ENCODE measurements around the gene HSD11B2.

Gene HSD11B2

DNA sequence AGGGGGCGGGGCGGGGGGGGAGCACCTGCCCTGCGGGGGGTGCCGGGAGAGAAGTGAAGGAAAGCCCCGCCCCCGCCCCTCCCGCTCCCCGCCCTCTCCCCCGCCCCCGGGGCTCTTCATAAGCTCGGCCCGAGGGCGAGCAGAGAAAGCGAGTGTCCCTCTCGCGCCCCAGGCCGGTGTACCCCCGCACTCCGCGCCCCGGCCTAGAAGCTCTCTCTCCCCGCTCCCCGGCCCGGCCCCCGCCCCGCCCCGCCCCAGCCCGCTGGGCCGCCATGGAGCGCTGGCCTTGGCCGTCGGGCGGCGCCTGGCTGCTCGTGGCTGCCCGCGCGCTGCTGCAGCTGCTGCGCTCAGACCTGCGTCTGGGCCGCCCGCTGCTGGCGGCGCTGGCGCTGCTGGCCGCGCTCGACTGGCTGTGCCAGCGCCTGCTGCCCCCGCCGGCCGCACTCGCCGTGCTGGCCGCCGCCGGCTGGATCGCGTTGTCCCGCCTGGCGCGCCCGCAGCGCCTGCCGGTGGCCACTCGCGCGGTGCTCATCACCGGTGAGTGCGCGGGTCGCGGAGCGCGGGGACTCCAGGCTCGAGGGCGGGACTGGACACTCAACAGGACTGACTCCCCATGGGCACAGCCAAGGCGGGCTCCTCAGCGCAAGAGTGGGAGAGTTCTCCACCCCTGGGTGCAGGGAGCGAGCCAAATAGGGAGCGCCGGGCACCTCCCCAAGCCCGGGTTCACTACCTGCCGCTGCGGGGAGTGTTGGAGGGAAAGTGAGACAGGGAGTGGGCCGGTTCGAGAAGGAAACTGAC lies at the start of gene HSD11B2:
HSD11B2 (plus strand) TSS at position 145 of the 798 bp plus-strand sequence; CDS start at position 273, 128 bp downstream.
- no peak for DNase-seq (ENCODE audit: low read depth in 2 of 2)

DNA sequence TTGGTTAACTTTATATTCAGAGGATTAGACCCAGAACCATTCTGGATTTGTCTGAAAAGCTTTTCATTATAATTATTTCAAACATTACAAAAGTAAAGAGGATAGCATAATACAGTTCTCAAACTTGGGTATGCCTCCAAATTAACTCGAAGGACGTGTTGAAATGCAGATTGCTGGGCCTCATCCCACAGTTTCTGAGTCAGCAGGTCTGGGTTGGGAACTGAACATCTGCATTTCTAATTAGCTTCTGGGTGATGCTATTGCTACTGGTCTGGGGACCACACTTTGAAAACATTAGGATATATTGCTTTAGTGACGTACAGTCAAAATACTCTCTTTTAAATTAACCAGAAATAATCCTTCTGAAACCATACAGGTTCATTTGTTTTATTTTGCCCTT lies 47.6 kb upstream of the HSD11B2 start:
- no peak for DNase-seq (ENCODE audit: low read depth in 2 of 2)

DNA sequence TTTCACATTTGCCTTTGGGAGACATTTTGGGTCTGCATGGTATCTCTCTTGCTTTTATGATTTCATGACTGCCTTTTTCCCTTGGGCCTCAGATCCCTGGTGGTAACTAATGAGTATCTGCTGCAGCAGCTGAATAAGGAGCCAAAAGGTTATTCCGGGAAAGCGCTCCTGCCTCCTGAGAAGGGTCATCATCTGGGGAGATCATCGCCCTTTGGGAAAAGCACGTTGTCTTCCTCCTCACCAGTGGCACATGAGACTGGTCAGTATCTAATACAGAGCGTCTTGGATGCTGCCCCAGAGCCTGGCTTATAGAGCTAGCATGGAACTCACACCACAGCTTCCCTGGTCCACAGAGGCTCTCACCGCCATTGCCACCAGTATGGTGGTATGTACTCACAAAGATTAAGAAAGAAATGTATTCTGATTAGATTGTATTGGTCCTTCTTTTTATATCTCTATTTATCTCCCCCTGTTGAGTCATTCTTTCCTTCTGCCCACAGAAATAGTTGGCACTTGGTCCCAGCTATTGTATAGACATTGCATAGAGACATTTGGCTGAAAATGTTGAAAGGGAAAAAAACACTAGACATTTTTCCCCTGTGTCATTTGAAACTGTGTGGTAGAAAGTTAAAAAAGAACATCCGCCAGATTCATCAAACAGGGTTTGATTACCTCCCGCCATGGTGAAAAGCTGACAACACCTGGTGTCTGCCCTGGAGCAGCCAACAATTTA lies 46.0 kb upstream of the HSD11B2 start:
- no peak for DNase-seq (ENCODE audit: low read depth in 2 of 2)

DNA sequence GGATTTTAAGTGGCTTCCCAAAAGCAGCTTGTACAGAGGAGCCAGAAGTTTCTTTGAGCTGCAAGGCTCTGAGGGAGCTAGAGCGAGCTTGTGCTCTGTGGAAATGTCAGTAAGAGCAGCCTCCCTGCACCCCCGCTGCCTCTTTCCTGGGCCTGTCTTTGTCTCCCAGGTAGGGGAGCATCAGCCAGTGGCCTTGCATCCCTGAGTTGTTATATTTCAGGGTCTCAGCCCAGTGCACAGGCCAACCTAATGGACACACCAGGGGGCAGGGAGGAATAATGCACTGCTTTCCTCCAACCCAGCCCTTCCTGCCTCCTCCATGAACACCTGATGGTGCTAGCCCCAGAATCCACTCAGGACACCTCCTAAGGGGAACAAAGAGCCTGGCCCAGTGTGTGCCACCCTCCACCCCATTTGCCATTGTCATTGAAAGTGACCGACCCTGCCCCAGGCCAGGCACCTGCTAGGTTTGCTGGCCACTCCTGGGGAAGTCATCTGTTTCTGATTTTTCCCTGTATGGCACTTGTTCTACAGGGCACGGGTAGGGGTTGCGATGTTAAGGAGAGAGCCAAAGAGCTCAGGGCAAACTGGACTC lies 44.0 kb upstream of the HSD11B2 start:
- no peak for DNase-seq (ENCODE audit: low read depth in 2 of 2)

DNA sequence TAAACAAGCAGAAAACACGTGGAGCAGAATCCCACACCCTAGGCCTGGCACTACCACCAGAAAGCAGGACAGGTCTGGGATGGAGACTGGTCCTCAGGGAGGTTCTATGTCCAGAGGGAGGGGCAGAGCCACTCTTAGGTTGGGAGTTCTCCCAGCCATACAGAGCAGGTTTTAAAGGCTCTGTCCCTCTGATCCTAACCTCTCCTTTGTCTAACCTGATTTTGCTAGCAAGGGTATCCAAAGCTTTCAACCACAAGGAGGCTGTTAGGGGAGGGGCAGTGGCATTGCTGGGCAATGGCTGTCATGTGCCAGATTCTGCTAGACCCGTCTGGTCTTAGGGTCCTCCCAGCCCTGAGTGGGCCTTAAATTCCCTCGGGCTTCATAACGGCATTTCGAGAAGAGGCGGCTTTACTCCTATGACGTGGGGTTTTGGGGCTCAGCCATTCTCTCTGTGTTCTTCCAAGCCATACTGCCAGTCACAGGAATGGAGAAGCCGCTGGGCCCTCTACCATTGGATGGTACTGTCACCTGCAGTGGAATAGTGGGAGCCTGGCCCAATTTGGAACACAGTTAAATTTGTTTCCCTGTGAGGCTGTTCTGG lies 43.3 kb upstream of the HSD11B2 start:
- DNase-seq (ENCODE audit: low read depth in 2 of 2): no peak

DNA sequence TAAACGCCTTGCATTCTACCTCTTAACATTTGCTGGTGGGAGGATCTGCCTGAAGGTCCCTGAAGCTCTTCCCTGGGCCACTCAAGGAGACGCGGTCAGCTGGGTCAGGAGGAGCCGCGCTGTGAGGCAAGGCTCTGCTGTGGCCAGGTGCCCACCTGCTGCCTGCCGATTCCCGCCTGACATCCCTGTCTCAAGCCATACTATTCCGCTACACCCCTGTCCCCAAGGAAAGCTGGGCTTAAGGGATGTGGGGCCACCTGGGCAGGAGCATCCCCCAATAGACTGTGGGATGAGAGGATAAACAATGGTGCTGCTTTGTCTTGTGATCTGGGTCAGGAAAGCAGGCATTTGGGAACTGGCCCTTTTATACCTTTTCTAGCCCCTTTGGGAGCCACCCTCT lies 42.7 kb upstream of the HSD11B2 start:
- DNase-seq (ENCODE audit: low read depth in 2 of 2): no peak

DNA sequence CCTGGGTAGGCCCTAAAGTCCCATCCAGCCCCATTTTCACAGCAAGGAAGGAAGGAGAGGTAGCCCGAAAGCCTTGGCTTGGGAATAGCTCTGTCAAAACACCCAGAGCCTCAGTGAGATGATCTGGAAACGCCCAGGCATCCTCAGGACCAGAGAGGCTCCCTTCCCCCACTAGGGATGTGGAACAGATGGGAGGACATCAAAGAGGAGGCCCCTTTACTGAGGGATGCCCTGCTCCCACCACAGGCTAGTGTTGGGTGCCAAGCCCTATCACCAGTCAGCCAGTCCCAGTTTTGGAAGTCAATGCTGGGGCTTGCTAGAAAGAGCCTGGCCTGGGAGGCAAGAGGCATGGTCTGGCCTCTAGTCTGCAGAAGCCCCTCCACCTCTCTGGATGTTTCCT lies 42.3 kb upstream of the HSD11B2 start:
- DNase-seq (ENCODE audit: low read depth in 2 of 2): no peak

DNA sequence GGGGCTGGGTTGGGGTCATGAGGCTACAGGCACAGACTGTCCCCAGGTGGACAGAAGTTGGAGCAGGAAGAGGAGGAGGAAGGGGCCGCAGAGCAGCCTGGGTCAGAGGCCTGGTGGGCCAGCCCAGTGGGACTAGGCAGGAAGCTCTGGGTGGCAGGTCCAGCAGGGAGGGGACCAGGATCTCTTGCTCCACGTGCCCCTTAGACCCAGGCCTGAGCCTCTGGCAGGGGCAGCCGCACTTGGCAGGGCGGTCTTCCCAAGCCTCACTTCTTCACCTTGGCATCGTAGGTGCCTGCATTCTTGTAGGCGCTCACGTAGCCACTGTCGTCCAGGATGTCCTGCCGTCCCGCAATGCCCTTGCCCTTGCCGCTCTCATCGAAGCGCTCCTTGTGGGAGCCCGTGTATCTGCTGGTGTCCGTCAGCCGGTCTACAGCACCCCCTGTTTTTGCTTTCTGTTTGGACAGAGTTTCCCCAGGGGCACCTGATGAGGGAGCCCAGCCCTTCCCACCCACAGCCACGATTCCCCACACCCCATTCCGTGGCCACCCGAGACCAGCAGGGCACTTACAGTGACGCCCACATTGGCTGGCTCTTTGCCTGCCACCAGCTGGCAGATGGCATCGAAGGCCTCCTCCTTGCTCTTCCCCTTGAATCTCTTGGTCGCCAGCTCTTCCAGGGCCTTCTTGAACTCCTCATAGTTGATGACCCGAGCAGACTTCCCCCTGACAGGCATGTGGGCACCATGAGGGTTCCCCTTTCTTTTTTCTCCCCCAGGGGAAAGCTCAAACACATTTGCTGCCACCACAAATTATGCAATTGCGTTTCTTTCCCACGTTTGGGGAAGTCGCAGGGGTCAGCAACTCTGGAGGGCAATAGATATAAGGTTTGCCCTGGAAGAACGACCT lies 40.8 kb upstream of the HSD11B2 start:
- DNase-seq (ENCODE audit: low read depth in 2 of 2): no peak

DNA sequence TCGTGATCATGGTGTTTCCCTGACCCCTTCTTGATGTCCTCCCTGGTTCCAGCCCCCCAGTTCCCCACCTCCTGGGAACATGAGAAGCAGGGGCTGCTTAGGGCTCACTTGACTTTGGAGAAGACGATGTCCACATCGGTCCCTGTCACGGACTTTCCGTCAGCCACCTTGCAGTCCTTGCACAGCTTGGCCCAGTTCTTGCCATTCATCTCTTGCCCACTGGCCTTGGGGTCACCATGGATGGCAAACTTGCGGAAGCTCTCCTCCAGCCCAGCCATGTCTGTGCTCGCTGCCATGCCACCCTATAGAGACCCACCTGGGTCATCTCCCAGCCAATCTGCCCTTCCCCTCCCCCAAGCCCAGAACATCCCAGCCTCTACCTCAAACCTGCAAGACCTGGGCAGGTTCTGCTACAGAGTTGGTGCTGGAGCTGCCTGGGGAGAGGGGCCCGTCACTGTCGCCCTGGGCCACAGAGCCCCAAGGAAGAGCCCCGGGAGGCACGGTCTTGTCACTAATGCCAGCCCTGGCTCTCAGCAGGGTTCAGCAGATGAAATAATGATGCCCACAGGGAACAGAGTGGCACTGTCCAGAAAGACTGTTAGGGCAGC lies 40.0 kb upstream of the HSD11B2 start:
- DNase-seq (ENCODE audit: low read depth in 2 of 2): no peak

DNA sequence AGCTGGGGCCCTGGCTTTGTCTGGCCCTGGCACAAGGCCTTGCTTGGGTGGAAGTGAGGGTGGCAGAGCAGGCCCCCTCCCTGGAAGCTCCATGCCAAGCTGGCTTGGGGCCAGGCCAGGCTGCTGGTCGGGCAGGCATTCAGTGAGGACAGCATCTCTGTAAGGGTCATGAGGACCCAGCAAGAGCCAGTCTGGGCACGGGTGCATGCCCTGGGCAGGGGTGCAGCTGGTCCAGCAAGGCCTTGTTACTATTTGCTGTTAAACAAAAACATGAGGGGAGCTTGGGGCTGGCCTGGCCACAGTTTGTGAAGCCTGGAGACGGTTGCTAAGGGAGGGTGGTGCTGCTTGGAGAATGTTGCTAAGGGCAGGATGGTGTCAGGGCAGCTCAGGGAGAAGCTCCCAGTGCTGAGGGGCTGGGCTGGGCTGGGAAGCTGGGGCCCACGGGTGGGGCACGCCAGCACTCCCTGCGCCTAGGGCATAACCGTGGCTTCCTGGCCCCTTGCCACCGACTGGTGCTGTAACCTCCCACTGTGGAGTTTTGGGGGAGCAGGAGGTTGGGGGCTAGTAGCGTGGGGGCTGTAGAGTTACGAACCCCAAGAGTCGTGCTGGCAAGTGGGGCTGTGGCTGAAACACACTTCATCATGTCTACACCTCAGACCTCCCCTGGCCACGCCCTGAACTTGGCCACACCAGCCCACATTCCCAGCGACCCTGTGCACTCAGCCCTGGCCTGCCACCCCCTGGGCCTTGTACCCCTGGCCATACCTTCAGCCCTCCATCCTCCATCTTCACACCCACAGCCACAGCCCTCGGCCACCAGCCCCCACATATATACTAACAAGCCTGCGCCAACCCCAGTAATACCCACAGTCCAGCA lies 39.3 kb upstream of the HSD11B2 start:
- no peak for DNase-seq (ENCODE audit: low read depth in 2 of 2)

DNA sequence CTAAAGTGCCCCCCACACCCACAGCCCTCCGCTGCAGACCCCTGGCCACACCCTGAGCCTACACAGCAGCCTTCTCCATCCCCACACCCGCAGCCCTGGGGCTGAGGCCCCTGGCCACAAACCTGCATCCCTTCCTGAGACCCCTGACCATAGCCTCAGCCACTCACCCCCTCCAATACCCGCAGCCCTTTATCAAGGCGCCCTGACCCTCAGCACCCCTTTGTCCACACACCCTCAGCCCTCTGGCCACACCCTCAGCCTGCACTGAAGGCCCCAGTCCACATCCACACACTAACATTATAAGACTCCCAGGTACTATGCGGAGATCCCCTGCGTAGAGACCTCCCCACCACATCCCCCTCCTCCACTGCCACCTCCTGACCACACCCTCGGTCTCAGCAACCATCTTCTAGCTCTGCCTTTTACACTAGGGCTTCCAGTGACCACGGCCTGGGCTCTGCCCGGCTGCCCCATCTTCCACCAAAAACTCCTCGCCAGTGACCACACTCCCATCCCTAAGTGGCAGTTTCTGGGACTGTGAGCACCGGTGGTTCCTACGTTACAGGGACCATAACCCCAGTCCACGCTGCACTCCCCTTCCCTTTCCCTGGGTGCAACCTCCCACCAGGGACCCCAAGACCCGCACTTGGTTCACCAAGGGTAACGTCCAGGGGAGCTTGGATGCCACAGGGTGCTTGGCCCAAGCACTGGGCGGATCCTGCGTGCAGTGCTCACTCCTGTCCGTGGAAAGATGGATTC lies 38.4 kb upstream of the HSD11B2 start:
- no peak for DNase-seq (ENCODE audit: low read depth in 2 of 2)

DNA sequence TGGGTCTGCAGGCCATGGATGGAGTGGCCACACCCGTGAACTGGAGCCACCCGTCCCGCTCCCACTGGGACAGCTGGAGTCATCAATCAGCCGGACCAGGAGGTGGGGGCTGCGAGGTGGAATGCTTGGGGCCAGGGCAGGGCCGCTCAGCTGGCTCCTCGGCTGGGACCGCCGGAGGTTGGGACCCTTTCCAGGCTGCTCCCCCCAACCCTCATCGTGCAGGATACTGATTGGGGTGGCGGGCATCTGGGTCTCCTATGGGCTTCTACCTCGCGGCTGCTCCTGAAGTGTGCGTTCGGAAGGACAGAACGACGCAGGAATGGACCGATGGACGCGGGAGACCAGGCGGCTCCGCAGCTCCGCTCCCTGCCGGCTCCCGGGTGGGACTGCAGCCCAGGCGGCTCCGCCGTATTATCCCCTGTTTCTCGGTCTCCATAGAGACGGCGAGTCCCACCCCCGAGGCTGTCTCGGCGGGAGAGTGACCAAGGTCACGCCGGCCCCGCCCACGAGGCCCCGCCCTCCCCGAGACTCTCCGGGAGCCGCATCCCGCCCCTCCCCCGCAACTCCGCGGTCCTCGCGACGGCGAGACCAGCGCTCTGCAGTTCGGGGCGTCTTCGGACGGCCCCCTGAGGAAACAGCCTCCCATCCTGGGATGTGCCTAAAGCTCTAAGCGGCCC lies 37.7 kb upstream of the HSD11B2 start, which contains the start of gene TPPP3:
TPPP3 (minus strand) TSS at position 388 of the 677 bp plus-strand sequence. CDS start 2,387 bp downstream, outside the sequence.
- DNase-seq (ENCODE audit: low read depth in 2 of 2): peak in 1 of 2 donors; percentile 10

DNA sequence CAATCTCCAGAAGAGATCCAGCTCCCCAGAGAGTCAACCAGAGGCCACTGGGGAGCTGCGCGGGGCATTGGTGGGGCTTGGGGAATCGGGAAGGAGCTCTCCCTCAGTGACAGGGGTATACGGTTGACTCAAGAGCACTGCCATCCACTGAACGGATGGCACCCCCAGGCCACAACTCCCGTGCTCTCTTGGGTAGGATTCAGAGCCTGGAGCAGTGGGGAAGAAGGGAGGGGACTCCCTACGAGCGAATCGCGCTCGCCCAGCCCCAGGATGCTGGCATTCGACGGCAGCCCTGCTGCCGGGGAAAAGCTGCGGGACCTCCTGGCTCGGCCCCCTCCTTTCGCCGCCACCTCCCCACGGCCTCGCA lies 37.1 kb upstream of the HSD11B2 start:
- DNase-seq (ENCODE audit: low read depth in 2 of 2): no peak

DNA sequence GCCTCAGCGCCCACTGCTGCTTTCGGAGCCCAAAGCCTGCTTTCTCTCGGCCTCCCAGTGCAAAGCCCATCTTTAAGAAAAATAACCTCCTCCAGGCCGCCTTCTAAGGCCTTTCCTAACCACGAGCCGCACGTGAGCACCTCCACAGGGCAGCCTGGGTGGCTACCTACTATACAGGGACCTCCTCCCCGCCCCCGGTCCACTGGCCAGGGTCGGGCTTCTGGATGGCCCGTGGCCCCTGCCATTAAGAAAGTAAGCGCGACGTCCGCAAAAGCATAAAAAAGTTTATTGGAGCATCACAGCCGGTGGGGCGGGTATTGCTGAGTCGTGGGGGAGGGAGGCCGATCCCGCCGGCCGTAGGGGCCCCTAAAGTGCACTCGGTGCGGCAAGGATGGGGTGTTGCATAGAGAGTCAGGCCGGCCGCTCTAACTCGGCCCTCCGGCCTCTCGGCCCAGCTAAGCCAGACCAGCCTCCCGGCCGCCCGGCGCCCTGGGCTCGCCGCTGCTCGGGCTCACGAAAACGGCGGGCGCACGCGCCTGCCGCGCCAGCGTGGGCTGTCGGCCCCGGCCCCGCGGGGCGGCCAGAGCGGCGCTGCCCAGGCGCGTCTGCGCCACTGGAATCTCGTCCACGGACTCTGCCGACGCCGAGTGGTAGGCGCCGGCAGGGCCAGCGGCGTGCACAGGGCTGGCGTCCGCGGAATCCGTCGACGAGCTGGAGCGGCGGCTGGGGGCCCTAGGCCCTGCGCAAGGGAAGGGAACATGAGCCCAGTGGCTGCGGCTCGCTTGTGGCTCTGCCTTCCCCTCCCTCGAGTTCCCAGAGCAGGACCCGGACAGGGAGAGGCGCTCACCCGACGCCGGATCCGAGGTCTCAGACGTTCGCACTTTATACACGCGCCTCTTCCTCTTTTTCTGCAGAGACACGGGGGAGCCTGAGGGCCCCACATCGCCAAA lies 36.5 kb upstream of the HSD11B2 start:
- no peak for DNase-seq (ENCODE audit: low read depth in 2 of 2)

DNA sequence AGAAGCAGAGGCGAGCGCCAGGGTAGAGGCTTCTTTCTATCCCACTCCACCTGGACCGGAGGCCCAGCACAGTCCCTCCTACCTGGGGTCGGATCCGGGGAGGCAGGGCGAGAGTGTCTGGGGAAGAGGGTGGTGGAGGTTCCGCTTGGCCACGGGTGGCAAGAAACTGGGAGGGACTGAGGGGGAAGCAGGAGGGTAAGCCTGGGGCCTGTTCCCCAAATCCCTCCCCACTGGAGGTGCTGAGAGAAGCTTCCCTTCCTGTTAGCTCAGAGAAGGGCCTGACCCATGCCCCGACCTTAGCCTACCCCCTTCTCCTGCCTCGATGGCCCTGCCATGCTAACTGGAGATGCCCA lies 35.8 kb upstream of the HSD11B2 start:
- DNase-seq (ENCODE audit: low read depth in 2 of 2): no peak

DNA sequence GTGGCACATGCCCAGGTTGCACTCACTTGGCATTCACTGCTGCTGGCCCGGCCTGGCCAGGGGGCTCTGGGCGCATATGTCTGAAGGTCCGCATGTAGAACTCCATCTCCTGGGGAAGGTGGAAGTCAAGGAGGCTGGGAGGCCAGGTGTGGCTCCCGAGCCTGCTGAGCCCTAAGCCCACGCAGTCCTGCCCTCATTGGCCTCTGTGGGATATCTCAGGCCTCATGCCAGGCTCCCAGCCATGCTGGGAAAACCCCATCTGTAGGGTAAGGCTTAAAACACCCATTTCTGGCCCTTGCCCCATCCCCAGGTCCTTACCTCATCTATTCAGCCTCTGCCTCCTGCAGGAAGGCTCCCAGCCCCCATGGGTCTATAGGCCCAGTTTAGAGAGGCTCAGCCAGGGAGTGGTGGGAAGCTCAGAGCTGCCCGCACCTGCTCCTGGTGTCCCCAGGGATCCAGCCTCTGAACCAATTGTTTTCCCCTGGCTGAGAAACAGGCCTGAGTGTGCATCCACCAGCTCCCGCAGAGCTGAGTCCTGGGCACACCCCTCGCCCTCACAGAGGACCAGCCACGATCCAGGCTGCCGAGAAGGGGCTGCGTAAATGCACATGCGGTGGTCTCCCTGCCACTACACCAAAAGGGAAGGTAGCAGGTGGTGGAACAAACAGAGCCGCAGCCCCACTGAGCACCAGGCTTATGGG lies 35.3 kb upstream of the HSD11B2 start:
- DNase-seq (ENCODE audit: low read depth in 2 of 2): no peak
